Measurements from ENCODE around the gene SAMD9.

DNA sequence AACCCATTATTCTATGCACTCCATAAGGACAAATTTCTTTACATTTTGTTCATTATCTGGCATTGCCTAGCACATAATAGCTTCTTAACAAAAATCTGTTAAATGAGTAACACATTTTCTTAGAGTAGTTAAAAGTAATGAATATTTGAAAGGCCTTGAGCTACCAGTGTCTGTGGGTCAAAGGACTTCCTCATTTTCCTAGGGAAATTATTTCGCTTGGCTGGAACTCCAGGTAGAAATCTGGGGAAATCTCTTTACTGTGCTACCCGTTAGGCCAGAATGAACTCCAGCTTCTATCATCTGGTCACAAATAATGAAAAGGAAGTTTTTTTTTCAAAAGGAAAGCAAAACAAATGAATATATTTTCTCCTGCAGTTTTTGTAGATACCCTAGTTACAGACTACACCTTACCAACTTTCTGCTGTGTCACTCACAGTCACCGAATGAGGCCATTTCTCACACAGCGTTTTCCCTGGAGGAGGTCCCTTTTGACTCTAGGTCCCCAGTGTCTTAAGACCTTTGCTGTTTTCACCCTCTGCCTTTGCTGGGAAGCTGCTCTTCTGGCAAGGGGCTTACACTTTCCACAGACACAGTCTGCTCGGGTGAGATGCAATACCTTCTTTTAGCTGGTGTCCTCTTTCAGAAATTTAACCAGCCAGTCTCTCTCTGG, 28.8 kb upstream of the SAMD9 start:
- no peak for TF ChIP-seq CTCF (IDR thresholded peaks at IDR 0.05)
- TF ChIP-seq POLR2AphosphoS5 (IDR thresholded peaks at IDR 0.05), result no peak
- TF ChIP-seq POLR2A (IDR thresholded peaks at IDR 0.05), result no peak
